KMS-11 (cell line): Measurements from ENCODE around the gene COQ8B.

ENCODE experiments used
- H2AFZ ChIP-seq: fragments of 200-600 bp; sonication (generic); 2 replicates; pipeline ENCODE4 v1.6.1; 2016; ENCODE audit warnings: antibody characterized with exemption, mixed run types, low read depth
- H3K27ac ChIP-seq: fragments of 200-600 bp; sonication (generic); 2 replicates; pipeline ENCODE4 v1.6.1; 2016; ENCODE audit warnings: mild to moderate bottlenecking, mixed run types
- H3K27me3 ChIP-seq: fragments of 200-600 bp; sonication (generic); 2 replicates; pipeline ENCODE4 v1.6.1; 2017; ENCODE audit warnings: mild to moderate bottlenecking, low read depth, mixed run types, moderate library complexity; ENCODE audit not compliant: insufficient read depth
- H3K36me3 ChIP-seq: fragments of 200-600 bp; sonication (generic); 2 replicates; pipeline ENCODE4 v1.6.1; 2017; ENCODE audit warnings: mild to moderate bottlenecking, mixed run types; ENCODE audit not compliant: insufficient read depth
- H3K4me1 ChIP-seq: fragments of 200-600 bp; sonication (generic); 2 replicates; pipeline ENCODE4 v1.6.1; 2016; ENCODE audit warnings: mild to moderate bottlenecking, low read depth, mixed run types; ENCODE audit not compliant: poor library complexity, severe bottlenecking
- H3K4me2 ChIP-seq: fragments of 200-600 bp; sonication (generic); 2 replicates; pipeline ENCODE4 v1.7.0; 2016; ENCODE audit warnings: mild to moderate bottlenecking, mixed run types
- H3K4me3 ChIP-seq: fragments of 200-600 bp; sonication (generic); IDR thresholded peaks from 2 replicates; pipeline ENCODE4 v1.6.1; 2017; ENCODE audit warnings: low read depth, low read length, mixed read lengths; ENCODE audit not compliant: insufficient read depth
- H3K79me2 ChIP-seq: fragments of 200-600 bp; sonication (generic); 2 replicates; pipeline ENCODE4 v1.6.1; 2016; ENCODE audit warnings: low read depth, mixed run types; ENCODE audit not compliant: insufficient read depth
- H3K9ac ChIP-seq: fragments of 200-600 bp; sonication (generic); 2 replicates; pipeline ENCODE4 v1.6.1; 2016; ENCODE audit warnings: mild to moderate bottlenecking, mixed run types
- H4K20me1 ChIP-seq: fragments of 200-600 bp; sonication (generic); 2 replicates; pipeline ENCODE4 v1.6.1; 2016; ENCODE audit warnings: mild to moderate bottlenecking, mixed run types; ENCODE audit not compliant: insufficient read depth
- TF ChIP-seq, protein P1 (sequence below): fragments of 200-600 bp; sonication (generic); conservative IDR thresholded peaks from 2 replicates; pipeline ENCODE4 v1.6.1; 2017; ENCODE audit warnings: low read depth, mild to moderate bottlenecking, antibody characterized with exemption, low read length, moderate library complexity, mixed read lengths

Gene COQ8B

DNA sequence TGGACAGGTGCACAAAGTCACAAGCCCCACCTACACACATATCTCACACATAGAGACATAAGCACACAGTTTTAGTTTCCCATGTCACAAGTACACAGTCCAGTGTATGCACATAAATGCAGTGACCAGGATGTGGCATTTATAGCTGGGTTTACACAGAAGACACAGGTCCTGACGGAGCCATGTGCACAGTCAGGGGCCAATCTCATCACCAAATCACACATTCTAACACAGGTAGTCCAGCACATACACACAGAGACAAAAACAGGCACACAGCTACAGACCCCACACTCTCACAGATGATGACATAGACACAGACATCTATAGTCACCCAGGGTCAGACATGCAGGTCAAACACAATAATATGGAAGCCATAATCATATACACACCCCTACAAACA is 28.4 kb downstream of the COQ8B start:
- no peak overlapping the region for H3K4me3 ChIP-seq
- no peaks in the 10 kb centered on the region for H3K27me3 ChIP-seq
- H3K79me2 ChIP-seq = 0 out of 2 replicates have a peak, but pooled peaks cover 5% of the 10 kb centered on the region
- TF ChIP-seq, protein P1, sequence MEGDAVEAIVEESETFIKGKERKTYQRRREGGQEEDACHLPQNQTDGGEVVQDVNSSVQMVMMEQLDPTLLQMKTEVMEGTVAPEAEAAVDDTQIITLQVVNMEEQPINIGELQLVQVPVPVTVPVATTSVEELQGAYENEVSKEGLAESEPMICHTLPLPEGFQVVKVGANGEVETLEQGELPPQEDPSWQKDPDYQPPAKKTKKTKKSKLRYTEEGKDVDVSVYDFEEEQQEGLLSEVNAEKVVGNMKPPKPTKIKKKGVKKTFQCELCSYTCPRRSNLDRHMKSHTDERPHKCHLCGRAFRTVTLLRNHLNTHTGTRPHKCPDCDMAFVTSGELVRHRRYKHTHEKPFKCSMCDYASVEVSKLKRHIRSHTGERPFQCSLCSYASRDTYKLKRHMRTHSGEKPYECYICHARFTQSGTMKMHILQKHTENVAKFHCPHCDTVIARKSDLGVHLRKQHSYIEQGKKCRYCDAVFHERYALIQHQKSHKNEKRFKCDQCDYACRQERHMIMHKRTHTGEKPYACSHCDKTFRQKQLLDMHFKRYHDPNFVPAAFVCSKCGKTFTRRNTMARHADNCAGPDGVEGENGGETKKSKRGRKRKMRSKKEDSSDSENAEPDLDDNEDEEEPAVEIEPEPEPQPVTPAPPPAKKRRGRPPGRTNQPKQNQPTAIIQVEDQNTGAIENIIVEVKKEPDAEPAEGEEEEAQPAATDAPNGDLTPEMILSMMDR = no peak
- H3K27ac ChIP-seq = no peak overlapping the region
- H3K4me1 ChIP-seq = peaks cover 26% of the 10 kb centered on the region
- no peak overlapping the region for H2AFZ ChIP-seq
- no peak overlapping the region for H3K9ac ChIP-seq
- no peaks in the 10 kb centered on the region for H4K20me1 ChIP-seq
- H3K36me3 ChIP-seq = no peaks in the 10 kb centered on the region
- no peak overlapping the region for H3K4me2 ChIP-seq

DNA sequence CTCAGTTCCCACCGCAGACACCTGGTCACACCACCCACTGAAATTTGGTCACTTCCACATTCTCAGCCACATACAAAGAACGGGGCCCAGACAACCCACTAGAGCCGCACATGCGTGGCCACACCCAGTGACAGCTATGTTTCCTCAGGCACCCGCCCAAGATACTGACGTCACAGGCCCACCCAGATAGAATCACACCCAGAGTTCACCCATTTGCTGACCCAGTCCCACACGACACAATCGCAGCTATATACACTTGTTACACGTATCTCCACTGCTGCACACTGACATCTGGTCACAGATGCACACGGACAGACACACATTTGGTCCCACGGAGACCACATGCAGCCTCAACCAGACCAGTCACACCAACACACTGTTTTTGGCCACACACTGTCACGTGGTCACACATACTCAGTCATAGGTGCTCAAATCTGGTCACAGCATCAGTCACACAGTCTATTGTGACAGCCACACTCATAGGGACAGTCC is 29.1 kb downstream of the COQ8B start:
- no peak overlapping the region for H3K9ac ChIP-seq

DNA sequence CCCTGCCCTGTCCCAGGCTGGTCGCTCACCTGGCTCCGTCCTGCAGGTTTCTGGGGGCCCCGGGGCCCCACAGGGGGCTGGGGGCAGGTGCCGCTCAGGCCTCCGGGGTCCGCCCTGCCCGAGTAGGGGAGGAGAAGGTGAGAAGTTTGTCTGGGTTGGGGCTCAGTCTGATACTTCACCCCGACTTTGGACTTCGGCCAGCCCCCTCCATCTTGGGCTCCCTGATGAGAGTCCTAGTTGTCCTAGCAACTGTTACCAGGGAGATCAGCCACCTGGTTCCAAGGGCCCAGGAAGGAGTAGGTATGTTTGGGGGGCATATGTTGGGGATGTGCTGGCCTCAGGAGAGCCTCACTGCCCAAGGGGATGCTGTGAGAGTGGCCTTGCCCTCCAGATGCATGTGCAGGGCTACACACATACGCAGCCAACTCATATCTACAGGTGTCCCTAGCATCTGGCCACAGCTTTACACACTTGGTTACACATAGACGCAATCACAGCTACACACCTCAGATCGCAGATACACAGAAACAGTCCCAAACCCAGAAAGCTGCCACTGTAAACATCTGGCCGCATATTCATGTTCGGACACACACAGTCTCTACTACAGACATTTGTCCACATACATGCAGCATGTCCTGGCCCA is 29.7 kb downstream of the COQ8B start:
- Histone ChIP-seq H4K20me1 (no peaks in the 10 kb centered on the region), H2AFZ (no peak overlapping the region), H3K4me2 (no peak overlapping the region), H3K9ac (no peak overlapping the region), H3K27ac (no peak overlapping the region), H3K36me3 (no peaks in the 10 kb centered on the region), H3K4me1 (peaks cover 26% of the 10 kb centered on the region), H3K27me3 (no peaks in the 10 kb centered on the region), H3K79me2 (0 out of 2 replicates have a peak, but pooled peaks cover 5% of the 10 kb centered on the region), H3K4me3 (no peak overlapping the region)
- TF ChIP-seq, protein P1 = no peak

More for the DNA sequence above, 29.1 kb downstream of the COQ8B start:
- Histone ChIP-seq H3K27ac (no peak overlapping the region), H2AFZ (no peak overlapping the region), H3K79me2 (0 out of 2 replicates have a peak, but pooled peaks cover 5% of the 10 kb centered on the region), H3K27me3 (no peaks in the 10 kb centered on the region), H3K4me1 (peaks cover 26% of the 10 kb centered on the region), H4K20me1 (no peaks in the 10 kb centered on the region), H3K36me3 (no peaks in the 10 kb centered on the region), H3K4me2 (no peak overlapping the region), H3K4me3 (no peak overlapping the region)
- TF ChIP-seq, protein P1 = no peak

DNA sequence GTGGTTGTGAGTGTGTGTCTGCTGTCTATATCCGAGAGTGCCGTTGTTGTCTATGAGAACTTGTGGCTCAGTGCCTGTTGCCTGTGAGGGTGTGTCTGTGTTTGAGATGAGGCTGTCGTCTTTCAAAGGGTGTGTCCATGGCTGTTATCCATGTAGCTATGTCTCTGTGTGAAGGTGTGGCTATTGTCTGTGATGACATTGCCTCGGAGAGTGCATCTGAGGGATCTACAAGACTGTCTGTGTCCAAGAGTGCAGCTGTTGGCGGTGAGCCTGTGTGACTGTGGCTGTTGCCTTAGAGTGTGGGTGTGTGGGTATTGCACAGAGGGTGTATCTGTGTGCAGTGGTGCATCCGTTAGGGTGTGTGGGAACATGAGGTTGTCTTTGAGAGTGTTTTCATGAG is 31.1 kb downstream of the COQ8B start:
- Histone ChIP-seq H3K4me3 (no peak overlapping the region), H3K27ac (no peak overlapping the region), H3K9ac (no peak overlapping the region), H3K36me3 (no peaks in the 10 kb centered on the region), H3K79me2 (0 out of 2 replicates have a peak, but pooled peaks cover 5% of the 10 kb centered on the region), H2AFZ (no peak overlapping the region), H3K4me1 (peaks cover 16% of the 10 kb centered on the region), H3K27me3 (no peaks in the 10 kb centered on the region), H3K4me2 (no peak overlapping the region), H4K20me1 (no peaks in the 10 kb centered on the region)
- TF ChIP-seq, protein P1 = no peak
